ENCODE results near the gene GLRX3. TPM values are rescaled to one million over a fixed set of nuclear protein-coding genes. Genes with fewer than 3 reads are reported as not detected.

GLRX3 gene
- total RNA-seq, 1 experiment from 2014 or later = 142 TPM

DNA sequence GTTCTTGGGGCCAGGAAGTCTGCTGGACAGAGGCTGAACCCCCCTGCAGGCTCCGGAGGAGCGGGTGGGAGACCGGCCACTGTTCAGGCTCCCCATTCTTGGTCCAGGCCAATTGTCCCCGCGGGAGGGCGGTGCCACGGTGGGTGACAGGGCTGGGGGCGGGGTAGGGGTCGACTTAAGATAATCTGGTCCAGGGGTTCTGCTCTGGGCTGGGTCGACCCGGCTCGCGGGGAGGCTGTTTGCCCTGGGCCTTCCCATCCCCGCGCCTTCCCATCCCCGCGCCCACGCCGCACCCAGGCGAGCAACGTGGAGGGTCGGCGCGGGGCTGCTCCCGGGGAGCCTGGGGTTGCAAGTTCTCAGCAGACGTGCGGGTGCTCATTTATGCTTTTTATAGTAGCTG, 7.3 kb upstream of the GLRX3 start (continued):
- no peak for TF ChIP-seq FOXJ3 (CRISPR knock-in tag; IDR thresholded peaks at IDR 0.05; ENCODE audit: borderline replicate concordance)
- no peak for TF ChIP-seq RORB (CRISPR knock-in tag; IDR thresholded peaks at IDR 0.05)

DNA sequence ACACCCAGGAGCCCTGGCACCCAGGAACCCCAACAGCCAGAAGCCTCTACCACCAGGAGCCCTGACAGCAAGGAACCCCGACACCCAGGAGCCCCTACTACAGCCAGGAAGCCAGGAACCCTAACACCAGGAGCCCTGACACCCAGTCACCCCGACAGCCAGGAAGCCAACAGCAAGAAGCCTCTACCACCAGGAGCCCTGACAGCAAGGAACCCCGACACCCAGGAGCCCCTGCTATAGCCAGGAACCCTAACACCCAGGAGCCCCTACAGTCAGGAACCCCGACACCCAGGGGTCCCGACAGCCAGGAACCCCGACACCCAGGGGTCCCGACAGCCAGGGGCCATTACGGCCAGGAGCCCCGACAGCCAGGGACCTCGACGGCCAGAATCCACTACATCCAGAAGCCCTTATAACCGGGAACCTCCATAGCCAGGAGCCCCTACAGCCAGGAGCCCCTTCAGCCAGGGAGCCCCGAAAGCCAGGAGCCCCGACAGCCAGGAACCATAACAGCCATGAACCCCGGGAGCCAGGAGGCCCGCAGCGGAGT, 440 bp upstream of the GLRX3 start:
- ATAC-seq (no peak; the same call in 1 of the 2 replicates), DNase-seq (ENCODE audit: low spot score) (no peak)
- Mint-ChIP-seq H3K36me3 (peaks cover 10% of the 10 kb centered on the region), H3K27me3 (ENCODE audit: low read depth) (peaks cover 6% of the 10 kb centered on the region), H3K9me3 (no peaks in the 10 kb centered on the region), H3K27ac (no peak overlapping the region), H3K4me3 (peak overlapping the region; percentile 78), H3K4me1 (peaks cover 21% of the 10 kb centered on the region)
- ChIA-PET POLR2A (interaction anchor here (1.9 to 4.2 kb wide), 2 partner anchors 8 to 25 kb away, joined by 6 to 48 read pairs; partner anchors contain the start of gene C10orf143), CTCF (interaction anchor here (1.1 to 3.3 kb wide), 3 partner anchors 8 to 268 kb away, joined by 4 to 39 read pairs (median 16); partner anchors contain the start of gene C10orf143)
- no peak for TF ChIP-seq ZNF532 (CRISPR knock-in tag; IDR thresholded peaks at IDR 0.05; ENCODE audit: borderline replicate concordance)
- no peak for TF ChIP-seq SMAD3 (CRISPR knock-in tag; IDR thresholded peaks at IDR 0.05; ENCODE audit: borderline replicate concordance)
- TF ChIP-seq, protein P1, sequence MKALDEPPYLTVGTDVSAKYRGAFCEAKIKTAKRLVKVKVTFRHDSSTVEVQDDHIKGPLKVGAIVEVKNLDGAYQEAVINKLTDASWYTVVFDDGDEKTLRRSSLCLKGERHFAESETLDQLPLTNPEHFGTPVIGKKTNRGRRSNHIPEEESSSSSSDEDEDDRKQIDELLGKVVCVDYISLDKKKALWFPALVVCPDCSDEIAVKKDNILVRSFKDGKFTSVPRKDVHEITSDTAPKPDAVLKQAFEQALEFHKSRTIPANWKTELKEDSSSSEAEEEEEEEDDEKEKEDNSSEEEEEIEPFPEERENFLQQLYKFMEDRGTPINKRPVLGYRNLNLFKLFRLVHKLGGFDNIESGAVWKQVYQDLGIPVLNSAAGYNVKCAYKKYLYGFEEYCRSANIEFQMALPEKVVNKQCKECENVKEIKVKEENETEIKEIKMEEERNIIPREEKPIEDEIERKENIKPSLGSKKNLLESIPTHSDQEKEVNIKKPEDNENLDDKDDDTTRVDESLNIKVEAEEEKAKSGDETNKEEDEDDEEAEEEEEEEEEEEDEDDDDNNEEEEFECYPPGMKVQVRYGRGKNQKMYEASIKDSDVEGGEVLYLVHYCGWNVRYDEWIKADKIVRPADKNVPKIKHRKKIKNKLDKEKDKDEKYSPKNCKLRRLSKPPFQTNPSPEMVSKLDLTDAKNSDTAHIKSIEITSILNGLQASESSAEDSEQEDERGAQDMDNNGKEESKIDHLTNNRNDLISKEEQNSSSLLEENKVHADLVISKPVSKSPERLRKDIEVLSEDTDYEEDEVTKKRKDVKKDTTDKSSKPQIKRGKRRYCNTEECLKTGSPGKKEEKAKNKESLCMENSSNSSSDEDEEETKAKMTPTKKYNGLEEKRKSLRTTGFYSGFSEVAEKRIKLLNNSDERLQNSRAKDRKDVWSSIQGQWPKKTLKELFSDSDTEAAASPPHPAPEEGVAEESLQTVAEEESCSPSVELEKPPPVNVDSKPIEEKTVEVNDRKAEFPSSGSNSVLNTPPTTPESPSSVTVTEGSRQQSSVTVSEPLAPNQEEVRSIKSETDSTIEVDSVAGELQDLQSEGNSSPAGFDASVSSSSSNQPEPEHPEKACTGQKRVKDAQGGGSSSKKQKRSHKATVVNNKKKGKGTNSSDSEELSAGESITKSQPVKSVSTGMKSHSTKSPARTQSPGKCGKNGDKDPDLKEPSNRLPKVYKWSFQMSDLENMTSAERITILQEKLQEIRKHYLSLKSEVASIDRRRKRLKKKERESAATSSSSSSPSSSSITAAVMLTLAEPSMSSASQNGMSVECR (CRISPR knock-in tag; IDR thresholded peaks at IDR 0.05; ENCODE audit: borderline replicate concordance) = no peak
- TF ChIP-seq NR2C2 (CRISPR knock-in tag; IDR thresholded peaks at IDR 0.05) = no peak
- TF ChIP-seq ZNF416 (CRISPR knock-in tag; IDR thresholded peaks at IDR 0.05) = no peak
- TF ChIP-seq ZNF263 (CRISPR knock-in tag; IDR thresholded peaks at IDR 0.05; ENCODE audit: low read depth) = no peak
- TF ChIP-seq, protein P2, sequence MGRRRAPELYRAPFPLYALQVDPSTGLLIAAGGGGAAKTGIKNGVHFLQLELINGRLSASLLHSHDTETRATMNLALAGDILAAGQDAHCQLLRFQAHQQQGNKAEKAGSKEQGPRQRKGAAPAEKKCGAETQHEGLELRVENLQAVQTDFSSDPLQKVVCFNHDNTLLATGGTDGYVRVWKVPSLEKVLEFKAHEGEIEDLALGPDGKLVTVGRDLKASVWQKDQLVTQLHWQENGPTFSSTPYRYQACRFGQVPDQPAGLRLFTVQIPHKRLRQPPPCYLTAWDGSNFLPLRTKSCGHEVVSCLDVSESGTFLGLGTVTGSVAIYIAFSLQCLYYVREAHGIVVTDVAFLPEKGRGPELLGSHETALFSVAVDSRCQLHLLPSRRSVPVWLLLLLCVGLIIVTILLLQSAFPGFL (CRISPR knock-in tag; IDR thresholded peaks at IDR 0.05; ENCODE audit: borderline replicate concordance) = no peak
- TF ChIP-seq NFE2L1 (CRISPR knock-in tag; IDR thresholded peaks at IDR 0.05) = no peak; the same call in 1 of the 2 replicates
- no peak for TF ChIP-seq ZNF281 (CRISPR knock-in tag; IDR thresholded peaks at IDR 0.05)
- no peak for TF ChIP-seq GTF2I (CRISPR knock-in tag; conservative IDR thresholded peaks at IDR 0.05)
- no peak for TF ChIP-seq ZNF232 (CRISPR knock-in tag; IDR thresholded peaks at IDR 0.05)
- no peak for TF ChIP-seq OVOL2 (CRISPR knock-in tag; IDR thresholded peaks at IDR 0.05; ENCODE audit: borderline replicate concordance)
